ENCODE measurements around the gene LRPPRC. TPM values are rescaled to one million over a fixed set of nuclear protein-coding genes. Genes with fewer than 3 reads are reported as not detected.
"Not testable (repeated sequence)": the region's sequence is repeated elsewhere in the genome, so short reads cannot be mapped to it uniquely, and the experiment has no call there.

The LRPPRC gene
- 89.1 TPM for polyA plus RNA-seq
- long read RNA-seq, donor 1, full-length matches to known transcripts: 6 of 55 reads
- long read RNA-seq, donor 1, partial matches to known transcripts: 49 of 55 reads
- long read RNA-seq, donor 1, other reads (novel, unspliced or antisense): 0 of 55 reads
- long read RNA-seq, donor 2, full-length matches to known transcripts: 15 of 92 reads
- long read RNA-seq, donor 2, partial matches to known transcripts: 77 of 92 reads
- long read RNA-seq, donor 2, other reads (novel, unspliced or antisense): 0 of 92 reads
- long read RNA-seq, donor 3: 0 reads
- long read RNA-seq, donor 4, full-length matches to known transcripts: 1 of 1 reads
- long read RNA-seq, donor 4, partial matches to known transcripts: 0 of 1 reads
- long read RNA-seq, donor 4, other reads (novel, unspliced or antisense): 0 of 1 reads
- long read RNA-seq, donor 5, full-length matches to known transcripts: 6 of 34 reads
- long read RNA-seq, donor 5, partial matches to known transcripts: 28 of 34 reads
- long read RNA-seq, donor 5, other reads (novel, unspliced or antisense): 0 of 34 reads
- long read RNA-seq, donor 6, full-length matches to known transcripts: 10 of 64 reads
- long read RNA-seq, donor 6, partial matches to known transcripts: 54 of 64 reads
- long read RNA-seq, donor 6, other reads (novel, unspliced or antisense): 0 of 64 reads
- long read RNA-seq, donor 7, full-length matches to known transcripts: 3 of 34 reads
- long read RNA-seq, donor 7, partial matches to known transcripts: 31 of 34 reads
- long read RNA-seq, donor 7, other reads (novel, unspliced or antisense): 0 of 34 reads
- long read RNA-seq, donor 8, full-length matches to known transcripts: 8 of 123 reads
- long read RNA-seq, donor 8, partial matches to known transcripts: 115 of 123 reads
- long read RNA-seq, donor 8, other reads (novel, unspliced or antisense): 0 of 123 reads
- long read RNA-seq, donor 9, full-length matches to known transcripts: 7 of 69 reads
- long read RNA-seq, donor 9, partial matches to known transcripts: 62 of 69 reads
- long read RNA-seq, donor 9, other reads (novel, unspliced or antisense): 0 of 69 reads
- long read RNA-seq, donor 10, full-length matches to known transcripts: 14 of 94 reads
- long read RNA-seq, donor 10, partial matches to known transcripts: 80 of 94 reads
- long read RNA-seq, donor 10, other reads (novel, unspliced or antisense): 0 of 94 reads
- long read RNA-seq, donor 11, full-length matches to known transcripts: 9 of 46 reads
- long read RNA-seq, donor 11, partial matches to known transcripts: 37 of 46 reads
- long read RNA-seq, donor 11, other reads (novel, unspliced or antisense): 0 of 46 reads

DNA sequence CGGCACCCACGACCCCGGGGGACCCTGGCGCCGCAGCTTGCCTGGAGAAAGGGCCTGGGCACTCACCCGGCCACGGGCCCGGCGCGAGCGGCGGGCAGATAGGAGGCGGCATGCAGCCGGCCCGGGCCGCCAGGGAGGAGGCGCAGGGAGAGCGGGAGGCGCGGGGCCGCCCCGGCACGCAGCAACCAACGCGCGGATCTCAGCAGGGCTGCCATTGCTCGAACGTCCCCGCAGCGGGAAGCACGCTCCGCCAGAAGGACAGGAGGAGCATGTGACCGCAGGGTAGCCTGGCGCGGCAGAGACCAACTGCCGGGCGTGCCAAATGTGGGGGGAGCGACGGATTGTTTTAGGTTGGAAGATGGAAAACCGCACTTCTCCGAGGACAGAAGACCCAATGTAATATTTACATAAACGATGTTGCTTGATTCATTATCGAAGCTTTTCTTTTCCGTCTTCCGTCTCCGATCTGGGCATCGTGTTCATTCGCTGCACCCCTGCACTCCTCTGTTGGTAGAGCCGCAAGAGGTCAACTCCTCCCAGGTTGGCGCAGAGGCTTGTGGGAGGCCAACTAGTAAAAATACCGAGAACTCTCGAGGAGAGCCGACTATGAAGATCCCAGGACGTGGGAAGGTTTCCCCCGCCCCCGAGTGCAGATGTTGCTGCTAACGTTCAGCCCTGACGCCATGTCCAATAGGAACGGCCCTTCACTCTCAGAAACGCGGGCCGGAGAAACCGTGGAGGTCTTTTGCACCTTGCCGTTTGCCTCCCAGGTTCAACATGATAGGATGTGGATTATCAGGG lies at the start of gene LRPPRC:
LRPPRC (minus strand) TSS at position 257 of the 801 bp plus-strand sequence; CDS start at position 215, 42 bp downstream.
- DNase-seq: peak; percentile 92 to 96
- H3K36me3 ChIP-seq (ENCODE audit: control insufficient read depth, insufficient read depth, low read length): peaks cover 20% of the 10 kb centered on the region
- H3K4me3 ChIP-seq (ENCODE audit: low read length): peak within 1 kb of the TSS; percentile 70
- peaks cover 10% of the 10 kb centered on the region for H3K4me1 ChIP-seq (ENCODE audit: control insufficient read depth, insufficient read depth, low read length)
- peak within 1 kb of the TSS; percentile 63 for H3K27ac ChIP-seq (ENCODE audit: low read length)
- no peaks in the 10 kb centered on the region for H3K27me3 ChIP-seq (ENCODE audit: control insufficient read depth, insufficient read depth, low read length)
- WGBS (ENCODE audit: insufficient coverage, low lambda C conversion rate): no CpG with 5 or more reads among the region's 64 CpGs
- no peaks in the 10 kb centered on the region for H3K9me3 ChIP-seq (ENCODE audit: control insufficient read depth, low read depth, low read length)

DNA sequence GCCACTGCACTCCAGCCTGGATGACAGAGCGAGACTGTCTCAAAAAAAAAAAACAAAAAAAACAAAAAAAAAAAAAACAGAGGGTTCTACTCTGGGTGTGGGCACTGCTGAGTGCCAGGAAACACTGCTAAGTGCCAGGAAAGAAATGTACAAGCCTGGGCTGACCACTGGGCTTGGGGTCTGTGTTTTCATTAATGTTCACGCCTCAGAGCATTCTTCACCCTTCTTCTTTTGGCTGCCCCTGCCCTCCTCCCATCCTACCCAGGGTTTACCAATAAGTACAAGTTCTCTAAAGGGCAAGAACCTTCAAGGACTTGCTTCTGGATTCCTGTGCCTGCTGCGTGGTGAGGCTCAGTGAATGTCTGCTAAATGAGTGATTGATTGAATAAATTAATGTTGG lies 49.3 kb upstream of the LRPPRC start:
- H3K27me3 ChIP-seq (ENCODE audit: control insufficient read depth, insufficient read depth, low read length): no peaks in the 10 kb centered on the region
- WGBS (ENCODE audit: insufficient coverage, low lambda C conversion rate): no CpG with 5 or more reads among the region's 3 CpGs
- no peaks in the 10 kb centered on the region for H3K36me3 ChIP-seq (ENCODE audit: control insufficient read depth, insufficient read depth, low read length)
- no peak overlapping the region for H3K27ac ChIP-seq (ENCODE audit: low read length)
- H3K4me1 ChIP-seq (ENCODE audit: control insufficient read depth, insufficient read depth, low read length): peaks cover 3% of the 10 kb centered on the region
- no peak for DNase-seq
- no peak overlapping the region for H3K4me3 ChIP-seq (ENCODE audit: low read length)
- H3K9me3 ChIP-seq (ENCODE audit: control insufficient read depth, low read depth, low read length): no peaks in the 10 kb centered on the region

DNA sequence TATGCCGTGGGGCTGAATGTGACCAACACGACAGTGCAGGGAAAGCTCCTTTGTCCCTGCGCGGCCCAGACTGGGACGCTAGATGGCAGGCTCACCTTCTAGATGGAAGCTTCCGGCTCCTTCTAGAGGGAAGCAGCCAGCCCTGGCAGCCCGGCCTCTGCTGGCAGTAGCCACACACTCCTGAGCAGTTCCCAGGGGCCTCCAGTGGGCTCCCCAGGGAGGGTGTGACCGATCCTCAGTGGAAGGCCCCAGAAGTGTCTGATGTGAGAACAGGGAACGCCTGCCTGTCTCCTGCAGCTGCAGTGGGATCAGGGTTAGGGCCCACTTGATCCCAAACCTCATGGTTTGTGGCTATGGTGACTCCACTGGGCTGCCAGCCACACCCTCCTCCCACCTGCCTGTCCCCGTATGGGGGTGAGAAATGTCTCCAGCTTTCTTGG lies 48.5 kb upstream of the LRPPRC start:
- no peaks in the 10 kb centered on the region for H3K36me3 ChIP-seq (ENCODE audit: control insufficient read depth, insufficient read depth, low read length)
- no peak overlapping the region for H3K27ac ChIP-seq (ENCODE audit: low read length)
- H3K4me1 ChIP-seq (ENCODE audit: control insufficient read depth, insufficient read depth, low read length): peaks cover 3% of the 10 kb centered on the region
- no peaks in the 10 kb centered on the region for H3K27me3 ChIP-seq (ENCODE audit: control insufficient read depth, insufficient read depth, low read length)
- no peaks in the 10 kb centered on the region for H3K9me3 ChIP-seq (ENCODE audit: control insufficient read depth, low read depth, low read length)
- WGBS (ENCODE audit: insufficient coverage, low lambda C conversion rate): no CpG with 5 or more reads among the region's 10 CpGs
- peak; percentile 72 to 77 for DNase-seq
- no peak overlapping the region for H3K4me3 ChIP-seq (ENCODE audit: low read length)

DNA sequence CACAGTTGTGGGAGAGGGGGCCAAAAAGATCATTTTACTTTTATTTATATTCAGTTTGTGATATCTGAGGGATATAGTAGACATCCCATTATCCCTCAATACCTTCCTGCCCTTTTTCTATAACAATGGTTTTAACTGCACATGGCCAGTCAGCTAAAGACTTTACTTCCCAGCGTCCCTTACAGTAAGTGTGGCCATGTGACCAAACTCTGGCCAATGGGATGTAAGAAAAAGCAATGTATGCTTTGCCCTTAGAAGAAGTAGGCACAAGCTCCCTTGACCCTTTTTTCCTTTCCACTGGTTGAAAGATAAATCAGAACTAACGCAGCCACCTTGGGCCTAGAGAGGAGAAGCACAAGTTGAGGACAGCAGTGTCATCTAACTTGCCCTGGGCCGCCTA lies 44.6 kb upstream of the LRPPRC start:
- Histone ChIP-seq H3K4me3 (ENCODE audit: low read length) (no peak overlapping the region), H3K36me3 (ENCODE audit: control insufficient read depth, insufficient read depth, low read length) (no peaks in the 10 kb centered on the region), H3K9me3 (ENCODE audit: control insufficient read depth, low read depth, low read length) (no peaks in the 10 kb centered on the region), H3K27ac (ENCODE audit: low read length) (no peak overlapping the region), H3K4me1 (ENCODE audit: control insufficient read depth, insufficient read depth, low read length) (peaks cover 3% of the 10 kb centered on the region), H3K27me3 (ENCODE audit: control insufficient read depth, insufficient read depth, low read length) (peaks cover 3% of the 10 kb centered on the region)
- WGBS (ENCODE audit: insufficient coverage, low lambda C conversion rate): no CpG with 5 or more reads among the region's 3 CpGs
- no peak for DNase-seq

DNA sequence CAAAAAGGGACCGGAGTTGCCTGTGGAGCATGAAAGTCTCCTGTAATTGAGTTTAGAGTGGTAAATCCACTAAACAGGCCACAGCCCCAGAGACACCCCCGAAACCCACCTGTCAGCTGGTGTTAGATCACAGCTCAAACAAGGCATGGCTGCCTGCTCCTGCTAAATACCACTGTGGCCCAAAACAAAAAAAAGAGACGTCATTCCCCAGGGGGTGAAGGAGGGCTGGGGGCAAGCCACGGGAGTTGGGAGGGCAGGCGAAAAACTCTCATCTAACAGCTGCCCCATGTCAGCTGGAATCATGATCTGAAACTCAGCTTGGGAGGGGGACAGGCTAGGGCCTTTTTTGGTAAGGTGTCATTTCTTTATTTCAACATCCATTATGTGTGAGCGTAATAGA lies 42.5 kb upstream of the LRPPRC start:
- Histone ChIP-seq H3K9me3 (ENCODE audit: control insufficient read depth, low read depth, low read length) (no peaks in the 10 kb centered on the region), H3K4me1 (ENCODE audit: control insufficient read depth, insufficient read depth, low read length) (no peaks in the 10 kb centered on the region), H3K4me3 (ENCODE audit: low read length) (no peak overlapping the region), H3K27me3 (ENCODE audit: control insufficient read depth, insufficient read depth, low read length) (peaks cover 3% of the 10 kb centered on the region), H3K27ac (ENCODE audit: low read length) (no peak overlapping the region), H3K36me3 (ENCODE audit: control insufficient read depth, insufficient read depth, low read length) (no peaks in the 10 kb centered on the region)
- DNase-seq: no peak
- no CpG with 5 or more reads among the region's 6 CpGs for WGBS (ENCODE audit: insufficient coverage, low lambda C conversion rate)

DNA sequence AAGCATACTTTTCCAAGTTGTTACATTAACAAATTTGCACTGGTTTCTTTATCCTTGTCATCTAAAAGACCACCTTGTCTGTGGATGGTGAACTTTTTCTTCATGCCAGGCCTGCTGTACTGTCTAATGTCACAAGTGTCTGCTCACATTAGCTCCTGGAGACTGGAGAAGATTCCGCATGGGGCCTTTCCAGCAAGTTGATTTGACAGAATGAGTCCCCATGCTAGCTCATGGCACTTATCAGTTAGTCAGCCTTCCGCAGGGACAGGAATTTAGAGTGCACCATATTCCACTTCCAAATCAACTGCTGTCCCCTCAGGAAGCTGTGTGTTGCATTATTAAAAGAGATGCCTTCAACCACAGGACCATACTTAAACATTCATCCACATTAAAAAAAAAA lies 41.4 kb upstream of the LRPPRC start:
- H3K27ac ChIP-seq (ENCODE audit: low read length): no peak overlapping the region
- H3K4me1 ChIP-seq (ENCODE audit: control insufficient read depth, insufficient read depth, low read length): no peaks in the 10 kb centered on the region
- no peaks in the 10 kb centered on the region for H3K9me3 ChIP-seq (ENCODE audit: control insufficient read depth, low read depth, low read length)
- no peaks in the 10 kb centered on the region for H3K36me3 ChIP-seq (ENCODE audit: control insufficient read depth, insufficient read depth, low read length)
- peaks cover 3% of the 10 kb centered on the region for H3K27me3 ChIP-seq (ENCODE audit: control insufficient read depth, insufficient read depth, low read length)
- no CpG with 5 or more reads among the region's 2 CpGs for WGBS (ENCODE audit: insufficient coverage, low lambda C conversion rate)
- no peak overlapping the region for H3K4me3 ChIP-seq (ENCODE audit: low read length)
- no peak for DNase-seq

DNA sequence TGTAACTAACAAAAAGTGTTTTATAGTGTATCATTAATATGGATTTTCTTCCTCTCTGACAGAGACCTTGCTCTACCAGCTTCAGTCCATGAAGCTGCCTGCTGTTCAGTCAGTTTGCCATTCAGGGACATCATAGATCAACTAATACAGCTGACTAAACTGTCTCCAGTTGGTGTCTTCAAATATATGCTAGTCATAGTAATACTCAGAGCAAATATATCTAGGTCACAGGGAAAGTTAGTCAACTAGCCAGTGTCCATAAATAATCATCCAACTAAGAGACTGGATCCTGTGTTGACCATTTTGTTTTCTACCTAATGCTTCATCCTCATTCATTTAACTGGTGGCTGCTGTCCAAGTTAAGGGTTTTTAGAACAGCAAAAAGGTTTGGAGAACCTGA lies 38.2 kb upstream of the LRPPRC start:
- H3K27me3 ChIP-seq (ENCODE audit: control insufficient read depth, insufficient read depth, low read length): peaks cover 3% of the 10 kb centered on the region
- no peaks in the 10 kb centered on the region for H3K4me1 ChIP-seq (ENCODE audit: control insufficient read depth, insufficient read depth, low read length)
- H3K36me3 ChIP-seq (ENCODE audit: control insufficient read depth, insufficient read depth, low read length): no peaks in the 10 kb centered on the region
- no peaks in the 10 kb centered on the region for H3K9me3 ChIP-seq (ENCODE audit: control insufficient read depth, low read depth, low read length)
- no peak overlapping the region for H3K27ac ChIP-seq (ENCODE audit: low read length)
- DNase-seq: no peak
- H3K4me3 ChIP-seq (ENCODE audit: low read length): no peak overlapping the region

DNA sequence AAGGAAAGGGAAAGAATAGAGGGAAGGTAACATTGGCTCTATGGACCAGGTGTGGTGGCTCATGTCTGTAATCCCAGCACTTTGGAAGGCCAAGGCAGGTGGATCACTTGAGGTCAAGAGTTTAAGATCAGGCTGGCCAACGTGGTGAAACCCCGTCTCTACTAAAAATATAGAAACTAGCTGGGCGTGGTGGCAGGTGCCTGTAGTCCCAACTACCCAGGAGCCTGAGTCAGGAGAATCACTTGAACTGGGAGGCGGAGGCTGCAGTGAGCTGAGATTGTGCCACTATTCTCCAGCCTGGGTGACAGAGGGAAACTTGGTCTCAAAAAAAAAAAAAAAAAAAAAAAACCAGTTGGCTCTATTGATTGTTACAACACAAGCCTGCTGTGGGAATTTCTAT lies 31.3 kb upstream of the LRPPRC start:
- DNase-seq; H3K27me3 ChIP-seq (ENCODE audit: control insufficient read depth, insufficient read depth, low read length); H3K4me3 ChIP-seq (ENCODE audit: low read length); H3K27ac ChIP-seq (ENCODE audit: low read length); H3K9me3 ChIP-seq (ENCODE audit: control insufficient read depth, low read depth, low read length); H3K4me1 ChIP-seq (ENCODE audit: control insufficient read depth, insufficient read depth, low read length); H3K36me3 ChIP-seq (ENCODE audit: control insufficient read depth, insufficient read depth, low read length): not testable (repeated sequence)
- WGBS (ENCODE audit: insufficient coverage, low lambda C conversion rate): no CpG with 5 or more reads among the region's 4 CpGs

DNA sequence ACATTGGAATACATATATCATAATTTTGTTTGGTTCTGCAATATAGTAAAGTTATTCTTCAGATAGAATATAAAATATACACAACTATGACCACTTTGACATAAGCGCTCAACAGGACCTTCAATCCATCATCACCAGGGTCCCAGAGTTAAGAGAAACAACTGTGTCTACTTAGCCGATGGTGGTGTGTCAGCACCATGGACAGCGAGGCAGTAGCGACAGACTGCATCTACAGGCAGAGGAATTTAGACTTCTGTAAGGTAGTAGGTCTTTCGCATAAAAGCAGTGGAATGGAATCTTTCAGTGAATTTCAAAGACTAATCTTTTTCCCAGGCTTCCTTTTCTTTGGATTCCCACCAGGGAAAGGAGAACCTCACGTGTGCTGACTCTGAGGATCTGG lies 20.5 kb upstream of the LRPPRC start:
- WGBS (ENCODE audit: insufficient coverage, low lambda C conversion rate): no CpG with 5 or more reads among the region's 6 CpGs
- Histone ChIP-seq H3K27me3 (ENCODE audit: control insufficient read depth, insufficient read depth, low read length) (no peaks in the 10 kb centered on the region), H3K4me1 (ENCODE audit: control insufficient read depth, insufficient read depth, low read length) (no peaks in the 10 kb centered on the region), H3K27ac (ENCODE audit: low read length) (no peak overlapping the region), H3K4me3 (ENCODE audit: low read length) (no peak overlapping the region), H3K36me3 (ENCODE audit: control insufficient read depth, insufficient read depth, low read length) (no peaks in the 10 kb centered on the region), H3K9me3 (ENCODE audit: control insufficient read depth, low read depth, low read length) (no peaks in the 10 kb centered on the region)
- peak; percentile 16 to 35 for DNase-seq
